Motor neuron (in vitro differentiated cells): Measurements from ENCODE around the gene KIRREL3. TPM values are rescaled to one million over a fixed set of nuclear protein-coding genes. Genes with fewer than 3 reads are reported as not detected.

Experiments used
- ATAC-seq, 8 experiments: fragments of 200-7000 bp; cut with Tn5 transposase; replicated peaks in 6 of 8; 2 replicates each; pipeline ENCODE4 v1.8.0; 2021; ENCODE audit warnings: mild to moderate bottlenecking in 8 of 8, moderate library complexity in 8 of 8
- H3K27ac ChIP-seq, 2 donors: fragments of 250-450 bp; sonication (Bioruptor Pico); 2 replicates each; pipeline ENCODE4 v1.9.0; 2021; ENCODE audit warnings: antibody characterized with exemption in 2 of 2, mild to moderate bottlenecking in 2 of 2, moderate library complexity in 1 of 2
- H3K4me1 ChIP-seq, 2 donors: fragments of 250-450 bp; sonication (Bioruptor Pico); replicated peaks in 1 of 2; 2 replicates each; pipeline ENCODE4 v1.6.1; 2021; ENCODE audit warnings: antibody characterized with exemption in 2 of 2, mild to moderate bottlenecking in 2 of 2, moderate library complexity in 1 of 2
- H3K4me3 ChIP-seq, 5 donors: fragments of 250-450 bp; sonication (Bioruptor Pico); 2 replicates each; pipeline ENCODE4 v1.9.0; 2021; ENCODE audit warnings: antibody characterized with exemption in 5 of 5, mild to moderate bottlenecking in 5 of 5, moderate library complexity in 4 of 5
- WGBS, 10 experiments: fragments of 450-650 bp; shearing (Covaris generic); methylation state at CpG; one replicate each; pipeline ENCODE4 v1.0.0; 2022; 5-methylcytosine and 5-hydroxymethylcytosine counted together
- in situ Hi-C, 9 experiments: fragments of 400-800 bp; cut with MboI; loops; one replicate each; pipeline ENCODE4 v1.15.0; 2021; ENCODE audit warnings: low sequenced_read_pairs in 9 of 9, low pct_unique_long_range_greater_than_20kb in 2 of 9; ENCODE audit not compliant: unreplicated experiment in 9 of 9
- total RNA-seq, 8 experiments: library from RNA; unstranded; fragments of 300-600 nt; gene quantifications; 2 replicates each; pipeline versions ENCODE4 v1.2.3 to v1.2.4, GENCODE V29; 2022

Gene KIRREL3
- total RNA-seq, 8 experiments from 2014 or later: 3.2 to 53.1 (median 4.8) TPM

GRCh38 chr11:126446581-126446980, 554.0 kb downstream of the KIRREL3 start:
- in situ Hi-C loops: loop anchor here in 3 of 9 experiments (10.0 to 25.0 kb wide), 3 partner anchors 158 to 891 kb away; no protein-coding TSS in a partner anchor

GRCh38 chr11:126444072-126444471, 556.5 kb downstream of the KIRREL3 start:
- Histone ChIP-seq H3K27ac (no peak overlapping the region), H3K4me1 (peaks cover 15 to 21% of the 10 kb centered on the region in 2 donors), H3K4me3 (no peak overlapping the region)
- 27 to 93% (median 67%) methylated on average over 1 to 6 of the region's 7 CpGs; no CpG with 5 or more reads in 3 of the 10 experiments for WGBS, 10 experiments
- in situ Hi-C loops: loop anchor here in 3 of 9 experiments (10.0 to 25.0 kb wide), 3 partner anchors 161 to 893 kb away; no protein-coding TSS in a partner anchor
- ATAC-seq: no peak

More at GRCh38 chr11:126446581-126446980, 554.0 kb downstream of the KIRREL3 start:
- no peak overlapping the region for H3K4me3 ChIP-seq
- no peak for ATAC-seq
- peaks cover 11 to 17% of the 10 kb centered on the region in 2 donors for H3K4me1 ChIP-seq
- WGBS, 10 experiments: 80 to 92% methylated on average over 2 to 3 of the region's 10 CpGs; no CpG with 5 or more reads in 8 of the 10 experiments
- H3K27ac ChIP-seq: no peak overlapping the region

GRCh38 chr11:126443120-126443519, 557.5 kb downstream of the KIRREL3 start:
- in situ Hi-C loops: loop anchor here in 3 of 9 experiments (10.0 to 25.0 kb wide), 3 partner anchors 162 to 894 kb away; no protein-coding TSS in a partner anchor
- 43 to 52% (median 47%) methylated on average over 3 to 11 of the region's 13 CpGs; no CpG with 5 or more reads in 7 of the 10 experiments for WGBS, 10 experiments
- Histone ChIP-seq H3K4me1 (peaks cover 15 to 21% of the 10 kb centered on the region in 2 donors), H3K4me3 (no peak overlapping the region), H3K27ac (peak overlapping the region in 1 of 2 donors; percentile 33)
- peak in 5 of 8 experiments; percentile 75 to 83 (median 79) for ATAC-seq

- in situ Hi-C loops: loop anchor here in 3 of 9 experiments (10.0 to 25.0 kb wide), 3 partner anchors 164 to 896 kb away; no protein-coding TSS in a partner anchor
- peak; percentile 78 to 95 (median 82) for ATAC-seq
- no peak overlapping the region for H3K27ac ChIP-seq
- peaks cover 15 to 21% of the 10 kb centered on the region in 2 donors for H3K4me1 ChIP-seq
- WGBS, 10 experiments: 0 to 100% (median 40%) methylated on average over 1 to 9 of the region's 21 CpGs; no CpG with 5 or more reads in 2 of the 10 experiments
- no peak overlapping the region for H3K4me3 ChIP-seq
These were observed 559.6 kb downstream of the KIRREL3 start for GRCh38 chr11:126440792-126441514.

- Histone ChIP-seq H3K4me3 (no peak overlapping the region), H3K4me1 (peaks cover 15 to 21% of the 10 kb centered on the region in 2 donors), H3K27ac (no peak overlapping the region)
- ATAC-seq: no peak
- in situ Hi-C loops: loop anchor here in 3 of 9 experiments (10.0 to 25.0 kb wide), 3 partner anchors 165 to 897 kb away; no protein-coding TSS in a partner anchor
- 63 to 83% (median 72%) methylated on average over 3 to 15 of the region's 22 CpGs; no CpG with 5 or more reads in 6 of the 10 experiments for WGBS, 10 experiments
These were observed 560.3 kb downstream of the KIRREL3 start for GRCh38 chr11:126440276-126440675.

GRCh38 chr11:126438691-126439090, 561.9 kb downstream of the KIRREL3 start:
- 7 to 100% (median 68%) methylated on average over 1 to 5 of the region's 5 CpGs; no CpG with 5 or more reads in 2 of the 10 experiments for WGBS, 10 experiments
- peak in 2 of 8 experiments; percentile 17 to 51 for ATAC-seq
- in situ Hi-C loops: loop anchor here in 2 of 9 experiments (25.0 kb wide), 2 partner anchors 549 to 899 kb away; no protein-coding TSS in a partner anchor
- no peak overlapping the region for H3K27ac ChIP-seq
- no peak overlapping the region for H3K4me3 ChIP-seq
- H3K4me1 ChIP-seq: peaks cover 23% of the 10 kb centered on the region in 2 donors

GRCh38 chr11:126438272-126438671, 562.3 kb downstream of the KIRREL3 start:
- 0 to 100% (median 81%) methylated on average over 1 to 8 of the region's 9 CpGs; no CpG with 5 or more reads in 4 of the 10 experiments for WGBS, 10 experiments
- no peak overlapping the region for H3K4me3 ChIP-seq
- H3K27ac ChIP-seq: no peak overlapping the region
- in situ Hi-C loops: loop anchor here in 2 of 9 experiments (25.0 kb wide), 2 partner anchors 549 to 899 kb away; no protein-coding TSS in a partner anchor
- H3K4me1 ChIP-seq: peaks cover 19 to 21% of the 10 kb centered on the region in 2 donors
- ATAC-seq: peak in 1 of 8 experiments; percentile 6

- Histone ChIP-seq H3K27ac (no peak overlapping the region), H3K4me1 (peaks cover 14 to 16% of the 10 kb centered on the region in 2 donors), H3K4me3 (no peak overlapping the region)
- 80 to 100% (median 93%) methylated on average over 1 to 5 of the region's 5 CpGs; no CpG with 5 or more reads in 7 of the 10 experiments for WGBS, 10 experiments
- in situ Hi-C loops: loop anchor here in 2 of 9 experiments (25.0 kb wide), 2 partner anchors 550 to 900 kb away; no protein-coding TSS in a partner anchor
- no peak for ATAC-seq
These were observed 562.8 kb downstream of the KIRREL3 start for GRCh38 chr11:126437731-126438130.

- H3K4me3 ChIP-seq: no peak overlapping the region
- peaks cover 8 to 13% of the 10 kb centered on the region in 2 donors for H3K4me1 ChIP-seq
- in situ Hi-C loops: loop anchor here in 2 of 9 experiments (25.0 kb wide), 2 partner anchors 551 to 901 kb away; no protein-coding TSS in a partner anchor
- ATAC-seq: no peak
- H3K27ac ChIP-seq: no peak overlapping the region
- WGBS, 10 experiments: 100% methylated on average over 1 of the region's 7 CpGs; no CpG with 5 or more reads in 9 of the 10 experiments
These were observed 564.3 kb downstream of the KIRREL3 start for GRCh38 chr11:126436209-126436755.

GRCh38 chr11:126434950-126435335, 565.6 kb downstream of the KIRREL3 start:
- 67 to 91% methylated on average over 3 to 4 of the region's 12 CpGs; no CpG with 5 or more reads in 8 of the 10 experiments for WGBS, 10 experiments
- in situ Hi-C loops: loop anchor here in 2 of 9 experiments (25.0 kb wide), 2 partner anchors 552 to 902 kb away; no protein-coding TSS in a partner anchor
- H3K4me3 ChIP-seq: no peak overlapping the region
- H3K4me1 ChIP-seq: peaks cover 4 to 8% of the 10 kb centered on the region in 2 donors
- no peak overlapping the region for H3K27ac ChIP-seq
- ATAC-seq: peak in 2 of 8 experiments; percentile 8 to 12

GRCh38 chr11:126433989-126434949, 566.3 kb downstream of the KIRREL3 start:
- H3K27ac ChIP-seq: no peak overlapping the region
- peaks cover 4 to 8% of the 10 kb centered on the region in 2 donors for H3K4me1 ChIP-seq
- H3K4me3 ChIP-seq: no peak overlapping the region
- in situ Hi-C loops: loop anchor here in 2 of 9 experiments (25.0 kb wide), 2 partner anchors 553 to 903 kb away; no protein-coding TSS in a partner anchor
- WGBS, 10 experiments: 71 to 90% (median 82%) methylated on average over 1 to 5 of the region's 16 CpGs; no CpG with 5 or more reads in 6 of the 10 experiments
- ATAC-seq: peak in 6 of 8 experiments; percentile 8 to 38 (median 28)
